IPS DF 6.9 (cell line): ENCODE results near the gene ZCCHC7.

Source experiments
- DNase-seq: peaks from one replicate; pipeline ENCODE4 v3.0.0-alpha.2; 2013; ENCODE audit warnings: low read depth, low spot score
- H3K27ac ChIP-seq: one replicate; pipeline ENCODE4 v1.5.1; 2013; ENCODE audit warnings: low read length, control low read depth
- H3K27me3 ChIP-seq: 2 replicates; pipeline ENCODE4 v1.6.1; 2013; ENCODE audit warnings: mild to moderate bottlenecking, low read length; ENCODE audit not compliant: control insufficient read depth, insufficient read depth
- H3K36me3 ChIP-seq: 2 replicates; pipeline ENCODE4 v1.6.1; 2013; ENCODE audit warnings: low read length; ENCODE audit not compliant: control insufficient read depth, insufficient read depth
- H3K4me1 ChIP-seq: 2 replicates; pipeline ENCODE4 v1.6.1; 2013; ENCODE audit warnings: low read length; ENCODE audit not compliant: control insufficient read depth, insufficient read depth
- H3K4me3 ChIP-seq: 2 replicates; pipeline ENCODE4 v1.5.1; 2013; ENCODE audit warnings: mild to moderate bottlenecking, low read length
- H3K9me3 ChIP-seq: 2 replicates; pipeline ENCODE4 v1.6.1; 2013; ENCODE audit warnings: low read length, inconsistent platforms; ENCODE audit not compliant: control insufficient read depth, insufficient read depth
- WGBS: extraction: QIAGEN DNeasy Blood & Tissue Kit; methylation state at CpG from one replicate; pipeline ENCODE4 v1.1.7; 2013; ENCODE audit warnings: mixed read lengths, missing lambda C conversion rate; ENCODE audit not compliant: insufficient read length, insufficient coverage; 5-methylcytosine and 5-hydroxymethylcytosine counted together

ZCCHC7 gene

GRCh38 chr9:37382161-37382981, 262.0 kb downstream of the ZCCHC7 start:
- Histone ChIP-seq H3K36me3 (no peaks in the 10 kb centered on the region), H3K9me3 (no peaks in the 10 kb centered on the region), H3K4me1 (no peaks in the 10 kb centered on the region), H3K27me3 (no peaks in the 10 kb centered on the region), H3K4me3 (no peak overlapping the region), H3K27ac (no peak overlapping the region)
- no CpG with 5 or more reads among the region's 14 CpGs for WGBS
- DNase-seq: no peak

GRCh38 chr9:37382982-37383357, 262.6 kb downstream of the ZCCHC7 start:
- Histone ChIP-seq H3K27ac (no peak overlapping the region), H3K27me3 (no peaks in the 10 kb centered on the region), H3K4me1 (no peaks in the 10 kb centered on the region), H3K36me3 (no peaks in the 10 kb centered on the region), H3K4me3 (no peak overlapping the region), H3K9me3 (no peaks in the 10 kb centered on the region)
- no peak for DNase-seq
- WGBS: no CpG with 5 or more reads among the region's 5 CpGs

GRCh38 chr9:37383393-37383792, 263.0 kb downstream of the ZCCHC7 start:
- no peak overlapping the region for H3K4me3 ChIP-seq
- no peaks in the 10 kb centered on the region for H3K27me3 ChIP-seq
- WGBS: no CpG with 5 or more reads among the region's 6 CpGs
- no peak overlapping the region for H3K27ac ChIP-seq
- no peaks in the 10 kb centered on the region for H3K4me1 ChIP-seq
- H3K9me3 ChIP-seq: no peaks in the 10 kb centered on the region
- no peaks in the 10 kb centered on the region for H3K36me3 ChIP-seq
- DNase-seq: no peak

GRCh38 chr9:37383876-37384746, 263.7 kb downstream of the ZCCHC7 start:
- Histone ChIP-seq H3K27ac (no peak overlapping the region), H3K4me3 (no peak overlapping the region), H3K9me3 (no peaks in the 10 kb centered on the region), H3K36me3 (no peaks in the 10 kb centered on the region), H3K4me1 (no peaks in the 10 kb centered on the region), H3K27me3 (no peaks in the 10 kb centered on the region)
- WGBS: no CpG with 5 or more reads among the region's 12 CpGs
- DNase-seq: no peak

GRCh38 chr9:37385286-37385685, 264.9 kb downstream of the ZCCHC7 start:
- DNase-seq: no peak
- no peaks in the 10 kb centered on the region for H3K4me1 ChIP-seq
- no peak overlapping the region for H3K4me3 ChIP-seq
- H3K36me3 ChIP-seq: no peaks in the 10 kb centered on the region
- WGBS: no CpG with 5 or more reads among the region's 6 CpGs
- no peak overlapping the region for H3K27ac ChIP-seq
- H3K27me3 ChIP-seq: no peaks in the 10 kb centered on the region
- no peaks in the 10 kb centered on the region for H3K9me3 ChIP-seq

- no peak for DNase-seq
- Histone ChIP-seq H3K9me3 (no peaks in the 10 kb centered on the region), H3K27me3 (no peaks in the 10 kb centered on the region), H3K36me3 (no peaks in the 10 kb centered on the region), H3K4me3 (no peak overlapping the region), H3K27ac (no peak overlapping the region), H3K4me1 (no peaks in the 10 kb centered on the region)
- WGBS: no CpG with 5 or more reads among the region's 10 CpGs
Measured at GRCh38 chr9:37386988-37387387, 266.6 kb downstream of the ZCCHC7 start.

GRCh38 chr9:37390759-37391158, 270.4 kb downstream of the ZCCHC7 start:
- no peak overlapping the region for H3K4me3 ChIP-seq
- H3K4me1 ChIP-seq: 0 out of 2 replicates have a peak, but pooled peaks cover 1% of the 10 kb centered on the region
- H3K27me3 ChIP-seq: no peaks in the 10 kb centered on the region
- no peaks in the 10 kb centered on the region for H3K9me3 ChIP-seq
- DNase-seq: no peak
- WGBS: no CpG with 5 or more reads among the region's 7 CpGs
- H3K27ac ChIP-seq: no peak overlapping the region
- no peaks in the 10 kb centered on the region for H3K36me3 ChIP-seq

- Histone ChIP-seq H3K36me3 (no peaks in the 10 kb centered on the region), H3K4me1 (0 out of 2 replicates have a peak, but pooled peaks cover 1% of the 10 kb centered on the region), H3K27ac (no peak overlapping the region), H3K4me3 (no peak overlapping the region), H3K9me3 (no peaks in the 10 kb centered on the region), H3K27me3 (no peaks in the 10 kb centered on the region)
- DNase-seq: no peak
- no CpG with 5 or more reads among the region's 8 CpGs for WGBS
Measured at GRCh38 chr9:37392272-37392671, 271.9 kb downstream of the ZCCHC7 start.

- Histone ChIP-seq H3K36me3 (no peaks in the 10 kb centered on the region), H3K4me3 (no peak overlapping the region), H3K27ac (no peak overlapping the region), H3K4me1 (0 out of 2 replicates have a peak, but pooled peaks cover 1% of the 10 kb centered on the region), H3K9me3 (no peaks in the 10 kb centered on the region), H3K27me3 (no peaks in the 10 kb centered on the region)
- DNase-seq: no peak
- WGBS: no CpG with 5 or more reads among the region's 12 CpGs
Measured at GRCh38 chr9:37395229-37395628, 274.9 kb downstream of the ZCCHC7 start.

GRCh38 chr9:37395663-37396062, 275.3 kb downstream of the ZCCHC7 start:
- no peak for DNase-seq
- Histone ChIP-seq H3K27ac (no peak overlapping the region), H3K27me3 (no peaks in the 10 kb centered on the region), H3K36me3 (no peaks in the 10 kb centered on the region), H3K9me3 (no peaks in the 10 kb centered on the region), H3K4me3 (no peak overlapping the region), H3K4me1 (0 out of 2 replicates have a peak, but pooled peaks cover 1% of the 10 kb centered on the region)
- no CpG with 5 or more reads among the region's 8 CpGs for WGBS
